Stomach smooth muscle (tissue), 2 donors: Measurements from ENCODE around the gene SLC15A3.

Experiments used
- H3K27ac ChIP-seq: one replicate; pipeline ENCODE4 v1.7.0; 2013; ENCODE audit warnings: mild to moderate bottlenecking, low read length, inconsistent platforms
- H3K27me3 ChIP-seq, 2 donors: one replicate each; pipeline ENCODE4 v1.7.0; 2013; ENCODE audit warnings: low read length in 2 of 2; ENCODE audit not compliant: insufficient read depth in 2 of 2, control insufficient read depth in 1 of 2
- H3K36me3 ChIP-seq, 2 donors: one replicate each; pipeline ENCODE4 v1.7.0; 2013; ENCODE audit warnings: low read length in 2 of 2; ENCODE audit not compliant: control insufficient read depth in 2 of 2, insufficient read depth in 2 of 2
- H3K4me1 ChIP-seq: one replicate; pipeline ENCODE4 v1.7.0; 2013; ENCODE audit warnings: low read length; ENCODE audit not compliant: control insufficient read depth, insufficient read depth
- H3K4me3 ChIP-seq, 2 donors: one replicate each; pipeline ENCODE4 v1.7.0; 2013; ENCODE audit warnings: low read length in 2 of 2
- H3K9ac ChIP-seq, 2 donors: one replicate each; pipeline ENCODE4 v1.7.0; 2013; ENCODE audit warnings: low read length in 2 of 2, mild to moderate bottlenecking in 1 of 2
- H3K9me3 ChIP-seq, 2 donors: one replicate each; pipeline ENCODE4 v1.7.0; 2013; ENCODE audit warnings: low read length in 2 of 2; ENCODE audit not compliant: control insufficient read depth in 2 of 2
- donor health status: healthy.
- donor health status: Pancreatic carcinoma.

Gene SLC15A3

DNA sequence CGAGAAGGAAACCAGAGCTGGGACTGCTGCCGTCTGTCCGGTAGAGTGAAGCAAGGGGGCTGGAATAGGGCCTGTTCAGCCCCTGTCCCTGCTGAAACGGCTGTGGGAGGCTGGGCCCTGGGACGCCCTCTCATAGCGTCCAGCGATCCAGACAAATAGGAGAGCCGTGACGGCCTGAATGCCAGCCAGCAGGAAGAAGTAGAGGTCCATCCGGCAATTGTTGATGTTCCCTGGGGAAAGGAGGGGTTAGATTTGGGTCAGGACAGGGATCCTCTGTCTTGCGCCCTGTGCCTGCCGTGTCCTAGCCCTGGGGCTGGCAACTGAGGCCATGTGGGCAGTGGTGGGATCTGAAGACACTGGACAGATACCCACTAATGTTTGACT is 14.8 kb downstream of the SLC15A3 start:
- Histone ChIP-seq H3K9ac (no peak overlapping the region), H3K36me3 (peaks cover 3 to 14% of the 10 kb centered on the region in 2 donors), H3K9me3 (no peaks in the 10 kb centered on the region), H3K27me3 (peaks cover 0 to 2% of the 10 kb centered on the region in 2 donors), H3K27ac (no peak overlapping the region), H3K4me3 (no peak overlapping the region), H3K4me1 (no peaks in the 10 kb centered on the region)

DNA sequence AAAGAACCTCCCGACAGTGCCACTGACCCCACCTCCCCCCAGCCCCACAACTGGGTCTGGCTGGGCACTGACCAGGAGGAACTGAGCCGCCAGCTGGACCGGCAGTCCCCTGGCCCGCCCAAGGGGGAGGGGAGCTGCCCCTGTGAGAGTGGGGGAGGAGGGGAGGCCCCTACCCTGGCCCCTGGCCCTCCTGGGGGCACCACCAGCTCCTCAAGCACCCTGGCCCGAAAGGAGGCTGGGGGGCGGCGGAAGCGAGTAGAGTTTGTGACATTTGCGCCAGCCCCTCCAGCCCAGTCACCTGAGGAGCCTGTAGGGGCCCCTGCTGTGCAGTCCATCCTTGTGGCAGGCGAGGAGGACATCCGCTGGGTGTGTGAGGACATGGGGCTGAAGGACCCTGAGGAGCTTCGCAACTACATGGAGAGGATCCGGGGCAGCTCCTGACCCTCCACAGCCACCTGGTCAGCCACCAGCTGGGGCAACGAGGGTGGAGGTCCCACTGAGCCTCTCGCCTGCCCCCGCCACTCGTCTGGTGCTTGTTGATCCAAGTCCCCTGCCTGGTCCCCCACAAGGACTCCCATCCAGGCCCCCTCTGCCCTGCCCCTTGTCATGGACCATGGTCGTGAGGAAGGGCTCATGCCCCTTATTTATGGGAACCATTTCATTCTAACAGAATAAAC is 15.4 kb downstream of the SLC15A3 start:
- Histone ChIP-seq H3K4me3 (no peak overlapping the region), H3K36me3 (peaks cover 3 to 11% of the 10 kb centered on the region in 2 donors), H3K4me1 (no peaks in the 10 kb centered on the region), H3K27ac (no peak overlapping the region), H3K9ac (no peak overlapping the region), H3K27me3 (peaks cover 0 to 2% of the 10 kb centered on the region in 2 donors), H3K9me3 (no peaks in the 10 kb centered on the region)

DNA sequence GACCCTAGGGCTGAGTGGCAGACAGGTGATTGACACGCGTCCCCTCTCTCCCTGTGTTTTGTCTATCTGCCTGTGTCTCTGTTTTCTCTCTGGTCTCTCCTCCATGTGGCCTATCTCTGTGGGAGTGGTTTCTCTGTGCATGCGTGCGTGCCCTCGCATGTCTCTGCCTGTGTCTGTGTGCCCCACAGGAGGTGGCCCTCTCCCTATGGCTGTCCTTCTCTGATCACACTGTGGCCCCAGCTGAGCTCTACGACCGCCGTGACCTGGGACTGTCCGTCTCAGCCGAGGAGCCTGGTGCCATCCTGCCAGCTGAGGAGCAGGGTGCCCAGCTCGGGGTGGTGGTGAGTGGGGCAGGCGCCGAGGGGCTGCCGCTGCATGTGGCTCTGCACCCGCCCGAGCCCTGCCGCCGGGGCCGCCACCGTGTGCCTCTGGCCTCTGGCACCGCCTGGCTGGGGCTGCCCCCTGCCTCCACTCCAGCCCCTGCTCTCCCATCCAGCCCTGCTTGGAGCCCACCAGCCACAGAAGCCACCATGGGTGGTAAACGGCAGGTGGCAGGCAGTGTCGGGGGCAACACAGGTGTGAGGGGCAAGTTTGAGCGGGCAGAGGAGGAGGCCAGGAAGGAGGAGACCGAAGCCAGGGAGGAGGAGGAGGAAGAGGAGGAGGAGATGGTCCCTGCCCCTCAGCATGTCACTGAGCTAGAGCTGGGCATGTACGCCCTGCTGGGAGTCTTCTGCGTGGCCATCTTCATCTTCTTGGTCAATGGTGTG is 16.1 kb downstream of the SLC15A3 start:
- Histone ChIP-seq H3K9me3 (no peaks in the 10 kb centered on the region), H3K27me3 (peaks cover 0 to 2% of the 10 kb centered on the region in 2 donors), H3K9ac (no peak overlapping the region), H3K4me3 (no peak overlapping the region), H3K4me1 (no peaks in the 10 kb centered on the region), H3K36me3 (peaks cover 3 to 7% of the 10 kb centered on the region in 2 donors), H3K27ac (no peak overlapping the region)

DNA sequence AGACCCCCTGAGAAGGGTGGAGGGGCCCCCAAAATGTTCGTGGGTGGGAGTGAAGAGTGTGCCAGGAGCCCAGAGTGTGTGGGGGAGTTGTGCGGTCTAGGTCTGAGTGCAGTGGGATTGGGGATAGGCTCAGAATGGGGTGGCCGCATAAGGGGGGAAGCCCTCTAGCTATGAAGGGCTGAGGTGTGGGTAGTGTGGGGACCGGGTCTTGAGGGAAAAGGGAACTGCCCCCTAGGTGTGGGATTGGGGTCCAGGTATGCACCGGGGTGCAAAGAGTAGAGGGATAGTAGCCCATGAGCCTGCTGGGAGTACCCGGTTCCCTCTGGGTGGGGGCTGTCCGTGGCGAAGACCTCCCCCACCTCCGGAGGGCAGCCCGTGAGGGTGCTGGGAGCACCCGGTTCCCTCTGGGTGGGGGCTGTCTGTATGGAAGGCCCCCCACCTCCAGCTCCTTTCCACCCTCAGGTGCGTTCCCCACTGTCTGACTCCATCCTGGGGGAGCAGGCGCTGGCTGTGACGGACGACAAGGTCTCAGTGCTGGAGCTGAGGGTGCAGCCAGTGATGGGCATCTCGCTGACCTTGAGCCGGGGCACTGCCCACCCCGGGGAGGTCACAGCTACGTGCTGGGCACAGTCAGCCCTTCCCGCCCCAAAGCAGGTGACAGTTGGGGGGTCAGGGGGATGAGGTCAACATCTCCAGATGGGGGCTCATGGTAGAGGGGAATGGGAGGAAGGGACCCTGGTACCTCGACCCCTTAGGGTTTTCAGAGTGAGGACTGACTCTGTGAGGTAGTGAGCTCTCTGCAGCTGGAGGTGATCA is 17.0 kb downstream of the SLC15A3 start:
- Histone ChIP-seq H3K36me3 (peaks cover 3 to 7% of the 10 kb centered on the region in 2 donors), H3K4me3 (no peak overlapping the region), H3K27ac (no peak overlapping the region), H3K9me3 (no peaks in the 10 kb centered on the region), H3K4me1 (no peaks in the 10 kb centered on the region), H3K9ac (no peak overlapping the region), H3K27me3 (peaks cover 0 to 2% of the 10 kb centered on the region in 2 donors)

DNA sequence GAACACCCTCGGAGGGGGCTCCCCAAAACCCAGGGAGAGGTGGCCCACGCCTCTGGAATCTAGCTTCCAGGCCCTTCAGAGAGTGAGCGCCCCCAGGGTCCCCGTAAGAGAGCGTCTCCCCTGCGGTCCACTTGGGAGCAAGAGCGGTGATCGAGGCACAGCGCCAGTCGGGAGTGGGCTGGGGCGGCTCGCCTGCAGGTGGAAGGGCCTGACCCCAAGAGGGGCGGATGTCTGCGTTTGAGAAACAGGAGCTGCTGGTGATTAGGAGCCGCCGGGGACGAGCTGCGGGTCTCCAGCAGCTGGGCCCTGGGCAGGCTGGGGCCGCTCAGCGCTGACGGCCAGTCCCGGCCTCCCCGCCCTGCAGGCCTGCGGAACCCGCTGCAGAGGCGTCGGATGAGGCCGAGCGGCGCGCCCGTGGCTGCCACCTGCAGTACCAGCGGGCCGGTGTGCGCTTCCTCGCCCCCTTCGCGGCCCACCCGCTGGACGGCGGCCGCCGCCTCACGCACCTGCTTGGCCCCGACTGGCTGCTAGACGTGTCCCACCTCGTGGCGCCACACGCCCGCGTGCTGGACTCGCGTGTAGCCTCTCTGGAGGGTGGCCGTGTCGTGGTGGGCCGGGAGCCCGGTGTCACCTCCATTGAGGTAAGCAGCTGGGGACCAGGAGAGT is 17.7 kb downstream of the SLC15A3 start:
- peaks cover 0 to 2% of the 10 kb centered on the region in 2 donors for H3K27me3 ChIP-seq
- no peaks in the 10 kb centered on the region for H3K4me1 ChIP-seq
- H3K27ac ChIP-seq = no peak overlapping the region
- H3K36me3 ChIP-seq = peaks cover 2 to 5% of the 10 kb centered on the region in 2 donors
- no peaks in the 10 kb centered on the region for H3K9me3 ChIP-seq
- H3K4me3 ChIP-seq = no peak overlapping the region
- H3K9ac ChIP-seq = no peak overlapping the region

DNA sequence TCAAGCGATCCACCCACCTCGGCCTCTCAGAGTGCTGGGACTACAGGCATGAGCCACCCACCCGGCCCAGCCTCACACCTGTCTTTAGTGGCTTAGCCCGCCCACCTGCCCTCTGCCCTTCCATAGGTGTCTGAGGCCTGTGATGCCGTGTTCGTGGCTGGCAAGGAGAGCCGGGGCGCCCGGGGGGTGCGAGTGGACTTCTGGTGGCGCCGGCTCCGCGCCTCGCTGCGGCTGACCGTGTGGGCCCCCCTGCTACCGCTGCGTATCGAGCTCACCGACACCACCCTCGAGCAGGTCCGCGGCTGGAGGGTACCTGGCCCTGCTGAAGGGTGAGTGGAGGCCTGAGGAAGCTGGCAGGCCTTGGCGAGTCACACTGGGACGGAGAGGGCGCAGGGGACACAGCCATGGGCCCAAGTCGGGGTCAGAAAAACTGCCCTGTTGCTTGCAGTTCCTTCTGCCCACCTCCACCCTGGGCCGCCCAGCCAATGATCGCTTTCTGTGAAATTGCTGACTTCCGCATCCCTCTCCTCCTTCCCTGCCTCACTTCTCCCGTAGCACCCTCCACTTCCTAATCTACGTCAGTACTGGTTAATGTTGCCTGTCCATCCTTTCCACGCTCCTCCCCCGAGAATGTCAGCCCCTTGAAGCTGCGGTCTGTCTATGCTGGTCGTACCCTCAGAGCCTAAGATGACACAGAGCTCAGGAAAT is 18.4 kb downstream of the SLC15A3 start:
- Histone ChIP-seq H3K27ac (no peak overlapping the region), H3K9ac (no peak overlapping the region)

DNA sequence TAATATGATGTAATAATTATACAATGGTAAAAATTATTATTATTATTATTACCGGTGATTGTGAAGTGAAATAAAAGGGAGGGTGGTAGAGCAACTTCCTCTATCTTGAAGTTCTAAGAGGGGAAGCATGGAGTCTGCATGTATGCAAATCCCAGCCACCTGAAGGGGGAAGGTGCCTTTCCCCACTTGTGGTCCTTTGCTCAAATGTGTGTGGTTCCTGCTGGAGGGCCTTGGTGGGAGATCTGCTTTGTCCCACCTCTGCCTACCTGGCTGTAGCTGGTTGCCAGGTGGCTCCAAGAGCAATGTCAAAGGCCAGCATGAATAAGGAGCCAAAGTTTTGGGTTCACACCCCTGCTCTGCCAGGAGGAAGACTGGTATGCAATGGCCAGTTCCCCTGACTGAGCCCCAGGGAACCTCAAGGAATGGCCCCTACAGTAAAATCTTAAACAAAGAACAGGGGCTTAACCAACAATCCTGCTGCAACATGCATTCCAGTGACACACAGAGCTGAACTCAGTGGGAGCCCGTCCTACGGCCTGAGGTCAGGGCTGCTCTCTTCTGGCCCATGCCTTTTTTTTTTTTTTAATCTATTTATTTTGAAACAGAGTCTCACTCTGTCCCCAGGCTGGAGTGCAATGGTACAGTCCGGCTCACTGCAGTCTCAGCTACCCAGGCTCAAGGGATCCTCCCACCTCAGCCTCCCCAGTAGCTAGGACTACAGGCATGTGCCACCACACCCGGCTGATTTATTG is 19.2 kb downstream of the SLC15A3 start:
- Histone ChIP-seq H3K36me3 (no peaks in the 10 kb centered on the region), H3K27me3 (peaks cover 2 to 4% of the 10 kb centered on the region in 2 donors)

More for the DNA sequence above, 18.4 kb downstream of the SLC15A3 start:
- Histone ChIP-seq H3K36me3 (peaks cover 0 to under 1% of the 10 kb centered on the region in 2 donors), H3K4me3 (no peak overlapping the region), H3K4me1 (no peaks in the 10 kb centered on the region), H3K9me3 (no peaks in the 10 kb centered on the region), H3K27me3 (peaks cover 0 to 2% of the 10 kb centered on the region in 2 donors)

DNA sequence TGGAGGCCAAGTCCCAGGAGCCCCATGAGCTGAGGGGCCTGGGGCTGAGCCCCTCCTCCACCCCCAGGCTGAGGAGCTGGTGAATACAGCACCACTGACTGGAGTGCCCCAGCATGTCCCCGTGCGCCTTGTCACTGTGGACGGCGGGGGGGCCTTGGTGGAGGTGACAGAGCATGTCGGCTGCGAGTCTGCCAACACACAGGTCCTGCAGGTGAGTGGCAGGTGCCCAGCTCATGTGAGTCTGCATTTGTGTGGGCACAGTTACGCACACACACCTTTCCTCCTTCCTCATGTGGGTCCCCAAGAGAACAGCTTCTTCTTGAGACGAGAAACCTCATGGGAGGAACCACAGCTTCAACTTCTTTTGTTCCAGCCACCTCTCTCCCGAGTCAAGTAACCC is 20.1 kb downstream of the SLC15A3 start:
- H3K9ac ChIP-seq = no peak overlapping the region
- H3K27me3 ChIP-seq = peaks cover 4 to 7% of the 10 kb centered on the region in 2 donors
- no peak overlapping the region for H3K27ac ChIP-seq
- no peaks in the 10 kb centered on the region for H3K9me3 ChIP-seq
- H3K4me3 ChIP-seq = no peak overlapping the region
- no peaks in the 10 kb centered on the region for H3K4me1 ChIP-seq
- H3K36me3 ChIP-seq = no peaks in the 10 kb centered on the region

More for the DNA sequence above, 19.2 kb downstream of the SLC15A3 start:
- Histone ChIP-seq H3K4me1 (no peaks in the 10 kb centered on the region), H3K27ac (no peak overlapping the region), H3K4me3 (no peak overlapping the region), H3K9me3 (no peaks in the 10 kb centered on the region), H3K9ac (no peak overlapping the region)

DNA sequence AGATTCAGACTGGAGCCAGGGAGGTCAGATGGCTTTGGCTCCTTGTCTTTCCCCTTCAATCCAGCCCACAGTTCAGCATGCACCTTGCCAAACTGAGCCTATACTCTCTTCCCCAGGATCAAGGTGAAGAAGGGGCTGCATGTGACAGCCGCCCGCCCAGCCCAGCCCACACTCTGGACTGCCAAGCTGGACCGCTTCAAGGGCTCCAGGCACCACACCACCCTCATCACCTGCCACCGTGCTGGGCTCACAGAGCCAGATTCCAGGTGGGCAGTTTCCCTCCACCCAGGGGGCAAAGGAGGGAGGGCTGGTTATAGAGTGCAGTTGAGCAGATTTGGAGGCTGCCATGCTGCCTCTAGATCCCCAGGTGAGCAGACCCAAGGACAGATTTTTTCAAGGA is 21.6 kb downstream of the SLC15A3 start:
- H3K9me3 ChIP-seq = no peaks in the 10 kb centered on the region
- H3K27ac ChIP-seq = no peak overlapping the region
- H3K4me1 ChIP-seq = no peaks in the 10 kb centered on the region
- H3K36me3 ChIP-seq = no peaks in the 10 kb centered on the region
- H3K4me3 ChIP-seq = no peak overlapping the region
- H3K9ac ChIP-seq = no peak overlapping the region
- peaks cover 11 to 20% of the 10 kb centered on the region in 2 donors for H3K27me3 ChIP-seq
